ENCODE results near the gene TMEM163.

DNA sequence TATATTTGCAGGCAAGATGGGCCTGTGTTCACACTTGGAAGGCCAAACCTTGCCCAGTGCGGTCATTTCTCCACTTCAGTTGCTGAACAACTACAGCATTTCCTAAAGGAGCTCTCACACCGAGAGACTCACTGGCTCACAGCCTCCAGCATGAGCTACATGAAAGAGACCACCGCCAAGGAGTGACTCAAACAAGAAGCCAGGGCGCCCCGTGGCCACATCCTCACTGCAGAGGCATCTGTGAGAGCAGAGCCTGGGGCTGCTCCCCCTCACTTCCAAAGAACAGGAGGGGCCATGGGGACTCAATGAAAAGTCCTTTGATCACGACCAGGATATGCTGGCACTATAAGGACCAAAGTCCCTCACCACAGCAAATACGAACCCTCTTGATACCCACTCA, 50.0 kb downstream of the TMEM163 start:
- TF ChIP-seq FOXA1 (IDR thresholded peaks at IDR 0.05) (no peak), SUZ12 (IDR thresholded peaks at IDR 0.05) (no peak), L3MBTL2 (conservative IDR thresholded peaks at IDR 0.05) (no peak), FOXM1 (IDR thresholded peaks at IDR 0.05; ENCODE audit: borderline replicate concordance) (no peak)

Measured in HEK293T (cell line).